ENCODE measurements around the gene HYAL4.

DNA sequence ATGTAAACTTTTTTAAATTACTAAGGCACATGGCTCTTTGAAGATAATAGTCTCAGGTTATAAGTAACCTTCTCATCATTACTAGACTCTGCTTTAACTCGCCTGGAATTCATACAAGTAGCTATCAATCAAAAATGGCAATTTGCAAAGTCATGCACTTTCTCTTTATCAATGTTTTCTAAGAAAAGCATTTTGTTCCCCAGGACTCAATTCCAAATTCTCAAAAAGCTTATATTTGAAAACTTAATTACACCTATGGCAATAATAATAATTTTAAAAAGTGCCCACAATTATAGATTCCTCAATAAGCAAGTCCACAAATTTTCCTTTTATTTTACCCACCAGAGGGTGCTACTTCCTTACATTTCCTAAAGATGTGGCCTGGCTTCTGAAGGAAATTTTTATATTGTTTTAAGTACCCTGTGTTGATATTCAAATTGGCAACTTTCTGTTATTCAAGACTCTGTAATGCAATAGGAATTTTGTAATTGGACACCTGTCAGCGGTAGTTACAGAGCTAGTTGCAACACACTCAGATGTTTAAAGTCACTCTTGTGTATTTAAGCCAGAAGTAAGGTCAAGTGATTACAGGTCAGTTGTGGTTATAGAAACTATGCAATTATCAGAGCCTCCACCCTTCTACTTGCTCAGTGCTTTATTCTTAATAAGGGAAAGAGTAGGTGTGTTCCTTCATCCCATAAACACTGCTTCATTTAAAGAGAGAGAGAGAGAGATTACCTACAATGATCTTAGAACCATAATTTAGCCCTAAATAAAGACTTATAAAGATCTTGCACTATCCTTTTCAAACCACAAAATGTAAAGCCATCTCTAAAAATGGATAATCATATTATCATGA, 47.1 kb upstream of the HYAL4 start:
- TF ChIP-seq, protein P1, sequence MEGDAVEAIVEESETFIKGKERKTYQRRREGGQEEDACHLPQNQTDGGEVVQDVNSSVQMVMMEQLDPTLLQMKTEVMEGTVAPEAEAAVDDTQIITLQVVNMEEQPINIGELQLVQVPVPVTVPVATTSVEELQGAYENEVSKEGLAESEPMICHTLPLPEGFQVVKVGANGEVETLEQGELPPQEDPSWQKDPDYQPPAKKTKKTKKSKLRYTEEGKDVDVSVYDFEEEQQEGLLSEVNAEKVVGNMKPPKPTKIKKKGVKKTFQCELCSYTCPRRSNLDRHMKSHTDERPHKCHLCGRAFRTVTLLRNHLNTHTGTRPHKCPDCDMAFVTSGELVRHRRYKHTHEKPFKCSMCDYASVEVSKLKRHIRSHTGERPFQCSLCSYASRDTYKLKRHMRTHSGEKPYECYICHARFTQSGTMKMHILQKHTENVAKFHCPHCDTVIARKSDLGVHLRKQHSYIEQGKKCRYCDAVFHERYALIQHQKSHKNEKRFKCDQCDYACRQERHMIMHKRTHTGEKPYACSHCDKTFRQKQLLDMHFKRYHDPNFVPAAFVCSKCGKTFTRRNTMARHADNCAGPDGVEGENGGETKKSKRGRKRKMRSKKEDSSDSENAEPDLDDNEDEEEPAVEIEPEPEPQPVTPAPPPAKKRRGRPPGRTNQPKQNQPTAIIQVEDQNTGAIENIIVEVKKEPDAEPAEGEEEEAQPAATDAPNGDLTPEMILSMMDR (IDR thresholded peaks at IDR 0.05) = peak; percentile 33 to 69 (median 64)
- no peak for TF ChIP-seq POLR2A (IDR thresholded peaks at IDR 0.05)

Data from heart left ventricle (tissue), 13 donors.